ENCODE data around the gene SBF2.
A peak's percentile ranks its signal among the peaks of the same experiment; 100 is the strongest.

- peak in 1 of 2 donors; percentile 41 for TF ChIP-seq POLR2A (IDR thresholded peaks at IDR 0.05)
- no peak for TF ChIP-seq CTCF (IDR thresholded peaks at IDR 0.05)
- TF ChIP-seq EP300 (IDR thresholded peaks at IDR 0.05), result no peak
Measured at GRCh38 chr11:9760193-9760575, 533.8 kb downstream of the SBF2 start.
